ENCODE measurements around the gene HRH2.

GRCh38 chr5:175712681-175713085 lies 54.8 kb downstream of the HRH2 start:
- TF ChIP-seq, protein P1, sequence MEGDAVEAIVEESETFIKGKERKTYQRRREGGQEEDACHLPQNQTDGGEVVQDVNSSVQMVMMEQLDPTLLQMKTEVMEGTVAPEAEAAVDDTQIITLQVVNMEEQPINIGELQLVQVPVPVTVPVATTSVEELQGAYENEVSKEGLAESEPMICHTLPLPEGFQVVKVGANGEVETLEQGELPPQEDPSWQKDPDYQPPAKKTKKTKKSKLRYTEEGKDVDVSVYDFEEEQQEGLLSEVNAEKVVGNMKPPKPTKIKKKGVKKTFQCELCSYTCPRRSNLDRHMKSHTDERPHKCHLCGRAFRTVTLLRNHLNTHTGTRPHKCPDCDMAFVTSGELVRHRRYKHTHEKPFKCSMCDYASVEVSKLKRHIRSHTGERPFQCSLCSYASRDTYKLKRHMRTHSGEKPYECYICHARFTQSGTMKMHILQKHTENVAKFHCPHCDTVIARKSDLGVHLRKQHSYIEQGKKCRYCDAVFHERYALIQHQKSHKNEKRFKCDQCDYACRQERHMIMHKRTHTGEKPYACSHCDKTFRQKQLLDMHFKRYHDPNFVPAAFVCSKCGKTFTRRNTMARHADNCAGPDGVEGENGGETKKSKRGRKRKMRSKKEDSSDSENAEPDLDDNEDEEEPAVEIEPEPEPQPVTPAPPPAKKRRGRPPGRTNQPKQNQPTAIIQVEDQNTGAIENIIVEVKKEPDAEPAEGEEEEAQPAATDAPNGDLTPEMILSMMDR (optimal IDR thresholded peaks at IDR 0.05 in 1 of 3, IDR thresholded peaks at IDR 0.05 in 1 of 3, conservative IDR thresholded peaks at IDR 0.05 in 1 of 3; ENCODE audit: extremely low read depth in 1 of 3, insufficient read depth in 2 of 3, low read length in 3 of 3): no peak
- no peak for TF ChIP-seq EZH2 (IDR thresholded peaks at IDR 0.05; ENCODE audit: low read length)
